HCT116 (cell line): ENCODE data around the gene ST6GALNAC2. TPM values are rescaled to one million over a fixed set of nuclear protein-coding genes. Genes with fewer than 3 reads are reported as not detected.
A peak's percentile ranks its signal among the peaks of the same experiment; 100 is the strongest.

Experiments used
- ATAC-seq: fragments of 200-7000 bp; cut with Tn5 transposase; 2 replicates; pipeline ENCODE4 v1.9.1; 2020; ENCODE audit warnings: mild to moderate bottlenecking, moderate library complexity
- BruUV-seq: library from RNA; stranded (reverse); fragments of 400-500 nt; replicated peaks from 2 replicates; lab custom pipeline; 2021; lab: Mats Ljungman, UMichigan
- CTCF ChIA-PET: fragments of 300-600 bp; sonication (Branson Sonifier 250); formaldehyde crosslinking; loops from one replicate; lab custom pipeline; 2021; ENCODE audit warnings: antibody characterized with exemption; lab: Charles Lee
- POLR2A ChIA-PET: fragments of 300-600, 350-600 bp; sonication (Branson Sonifier 250); formaldehyde crosslinking; loops from one replicate; lab custom pipeline; 2021; ENCODE audit warnings: antibody characterized with exemption; lab: Charles Lee
- RAD21 ChIA-PET, 2 experiments: fragments of 300-600 bp; sonication (Branson Sonifier 250); formaldehyde crosslinking; loops; one replicate each; lab custom pipeline; 2023; ENCODE audit warnings: low total read pairs in 2 of 2; ENCODE audit not compliant: uncharacterized antibody in 2 of 2, unreplicated experiment in 2 of 2, low non-redundant PET in 1 of 2; lab: Charles Lee
- DNase-seq: peaks from one replicate; pipeline ENCODE4 v3.0.0-alpha.2; 2010; ENCODE audit warnings: low read depth, low spot score
- H2AFZ ChIP-seq: fragments of 200-600 bp; shearing (Covaris generic), sonication (generic); 2 replicates; pipeline ENCODE4 v1.6.1; 2017; ENCODE audit warnings: low read depth, mixed run types, mixed read lengths, antibody characterized with exemption, low read length; ENCODE audit not compliant: poor library complexity, severe bottlenecking
- H3K27ac ChIP-seq: 2 replicates; pipeline ENCODE4 v1.5.1; 2012; ENCODE audit warnings: low read depth, low read length
- H3K27me3 ChIP-seq: fragments of 200-600 bp; sonication (generic); 2 replicates; pipeline ENCODE4 v1.6.1; 2016; ENCODE audit warnings: mixed run types, low read length, mixed read lengths; ENCODE audit not compliant: insufficient read depth
- H3K36me3 ChIP-seq, 2 experiments: fragments of 200-500 bp in 1 of 2; fragments of 200-600 bp in 1 of 2; sonication (Bioruptor generic) in 1 of 2; sonication (generic) in 1 of 2; 2 replicates each; pipeline versions ENCODE4 v1.5.1 to v1.6.1; 2014 to 2016; ENCODE audit warnings: low read length in 2 of 2, inconsistent platforms in 1 of 2, mixed read lengths in 1 of 2, mixed run types in 1 of 2; ENCODE audit not compliant: insufficient read depth in 2 of 2, control insufficient read depth in 1 of 2
- H3K4me1 ChIP-seq, 2 experiments: fragments of 200-600 bp in 1 of 2; sonication (generic) in 1 of 2; 2 replicates each; pipeline versions ENCODE4 v1.5.1 to v1.6.1; 2012 to 2017; ENCODE audit warnings: low read length in 2 of 2, inconsistent platforms in 1 of 2, mild to moderate bottlenecking in 1 of 2, mixed read lengths in 1 of 2, mixed run types in 1 of 2, moderate library complexity in 1 of 2; ENCODE audit not compliant: insufficient read depth in 2 of 2, control insufficient read depth in 1 of 2
- H3K4me2 ChIP-seq: fragments of 200-600 bp; sonication (generic); 2 replicates; pipeline ENCODE4 v1.6.1; 2017; ENCODE audit warnings: mixed run types, low read length, mixed read lengths
- H3K4me3 ChIP-seq, 2 experiments: fragments of 200-600 bp in 1 of 2; sonication (generic) in 1 of 2; replicated peaks in 1 of 2; 2 replicates each; pipeline ENCODE4 v1.5.1; 2011 to 2016; ENCODE audit warnings: low read length in 2 of 2, control low read depth in 1 of 2, low read depth in 1 of 2, mild to moderate bottlenecking in 1 of 2, mixed read lengths in 1 of 2, mixed run types in 1 of 2
- H3K79me2 ChIP-seq: fragments of 200-600 bp; sonication (generic); 2 replicates; pipeline ENCODE4 v1.6.1; 2017; ENCODE audit warnings: mild to moderate bottlenecking, mixed run types, low read length, moderate library complexity, mixed read lengths; ENCODE audit not compliant: insufficient read depth
- H3K9ac ChIP-seq: fragments of 200-600 bp; sonication (generic); 2 replicates; pipeline ENCODE4 v1.6.1; 2016; ENCODE audit warnings: low read length, mixed read lengths
- H3K9me2 ChIP-seq: fragments of 200-600 bp; sonication (generic), shearing (Covaris generic); 2 replicates; pipeline ENCODE4 v1.6.1; 2017; ENCODE audit warnings: mixed run types, mild to moderate bottlenecking, moderate library complexity; ENCODE audit not compliant: insufficient read depth
- H3K9me3 ChIP-seq, 2 experiments: fragments of 200-500 bp in 1 of 2; fragments of 200-600 bp in 1 of 2; sonication (Bioruptor generic) in 1 of 2; sonication (generic) in 1 of 2; 2 replicates each; pipeline ENCODE4 v1.6.1; 2014 to 2017; ENCODE audit warnings: low read length in 2 of 2, mixed read lengths in 2 of 2, inconsistent platforms in 1 of 2, low read depth in 1 of 2, mild to moderate bottlenecking in 1 of 2, mixed run types in 1 of 2, moderate library complexity in 1 of 2; ENCODE audit not compliant: control insufficient read depth in 1 of 2, insufficient read depth in 1 of 2
- H4K20me1 ChIP-seq: fragments of 200-600 bp; sonication (generic), shearing (Covaris generic); 2 replicates; pipeline ENCODE4 v1.6.1; 2017; ENCODE audit warnings: mixed run types, mild to moderate bottlenecking, moderate library complexity; ENCODE audit not compliant: insufficient read depth
- ATF3 ChIP-seq: IDR thresholded peaks from 2 replicates; pipeline ENCODE4 v1.6.1; 2012
- CBX3 ChIP-seq: IDR thresholded peaks from 2 replicates; pipeline ENCODE4 v1.6.1; 2012; ENCODE audit warnings: low read depth
- EZH2 ChIP-seq: fragments of 200-600 bp; sonication (generic); IDR thresholded peaks from 2 replicates; pipeline ENCODE4 v1.6.1; 2017; ENCODE audit warnings: antibody characterized with exemption, mixed run types
- EZH2phosphoT487 ChIP-seq: fragments of 200-600 bp; IDR thresholded peaks from 2 replicates; pipeline ENCODE4 v1.6.1; 2018; ENCODE audit warnings: antibody characterized with exemption, borderline replicate concordance
- JUND ChIP-seq: IDR thresholded peaks from 2 replicates; pipeline ENCODE4 v1.6.1; 2012
- POLR2A ChIP-seq: IDR thresholded peaks from 2 replicates; pipeline ENCODE4 v1.7.0; 2011; ENCODE audit warnings: borderline replicate concordance; ENCODE audit not compliant: insufficient read depth, insufficient read length; ENCODE audit errors: extremely low read depth
- POLR2AphosphoS5 ChIP-seq: IDR thresholded peaks from 2 replicates; pipeline ENCODE4 v1.6.1; 2011; ENCODE audit warnings: mild to moderate bottlenecking, low read depth, low read length, moderate library complexity
- RAD21 ChIP-seq: IDR thresholded peaks from 2 replicates; pipeline ENCODE4 v1.6.1; 2012; ENCODE audit warnings: low read depth, mild to moderate bottlenecking
- SIN3A ChIP-seq: IDR thresholded peaks from 2 replicates; pipeline ENCODE4 v1.6.1; 2012; ENCODE audit warnings: low read depth
- SP1 ChIP-seq: IDR thresholded peaks from 2 replicates; pipeline ENCODE4 v1.6.1; 2012; ENCODE audit warnings: low read depth
- SRF ChIP-seq: IDR thresholded peaks from 2 replicates; pipeline ENCODE4 v1.6.1; 2012; ENCODE audit warnings: low read depth
- TCF7L2 ChIP-seq: IDR thresholded peaks from 2 replicates; pipeline ENCODE4 v1.7.0; 2011; ENCODE audit warnings: borderline replicate concordance, inconsistent platforms; ENCODE audit not compliant: insufficient read depth, insufficient read length; ENCODE audit errors: extremely low read depth
- ZBTB33 ChIP-seq: IDR thresholded peaks from 2 replicates; pipeline ENCODE4 v1.6.1; 2011; ENCODE audit warnings: mild to moderate bottlenecking, low read length, moderate library complexity; ENCODE audit not compliant: insufficient replicate concordance; ENCODE audit errors: extremely low read depth
- ZNF274 ChIP-seq: fragments of 200-500 bp; sonication (Bioruptor generic); IDR thresholded peaks from 2 replicates; pipeline ENCODE4 v1.6.1; 2014; ENCODE audit warnings: mild to moderate bottlenecking, low read depth, low read length, inconsistent platforms
- intact Hi-C: fragments of 100-400 bp; cut with micrococcal nuclease; formaldehyde crosslinking; loops from 2 replicates; pipeline ENCODE4 v1.10.0; 2022
- total RNA-seq: library from RNA; stranded (reverse); gene quantifications from one replicate; pipeline ENCODE4 v1.2.1, GENCODE V29; 2021; ENCODE audit not compliant: unreplicated experiment
- TF ChIP-seq, protein P1 (sequence below): IDR thresholded peaks from 2 replicates; pipeline ENCODE4 v1.6.1; 2012; ENCODE audit warnings: low read depth
- TF ChIP-seq, protein P2 (sequence below): IDR thresholded peaks from 2 replicates; pipeline ENCODE4 v1.6.1; 2012

ST6GALNAC2 gene
- total RNA-seq, 1 experiment from 2014 or later = 14.7 TPM

GRCh38 chr17:76530095-76530723 lies 55.5 kb downstream of the ST6GALNAC2 start:
- no peak overlapping the region for H3K9ac ChIP-seq
- H2AFZ ChIP-seq = peak overlapping the region; percentile 77
- RAD21 ChIA-PET = no interaction called here
- no peaks in the 10 kb centered on the region for H3K36me3 ChIP-seq
- DNase-seq = no peak
- H3K4me2 ChIP-seq = peak overlapping the region; percentile 21; the same call in 1 of the 2 replicates
- no TSS peak for BruUV-seq
- ATAC-seq = 0 out of 2 replicates have a peak, but pooled peaks have one; percentile 11
- no peaks in the 10 kb centered on the region for H3K79me2 ChIP-seq
- no peaks in the 10 kb centered on the region for H3K9me2 ChIP-seq
- H4K20me1 ChIP-seq = no peaks in the 10 kb centered on the region
- no peaks in the 10 kb centered on the region for H3K9me3 ChIP-seq
- H3K27me3 ChIP-seq = no peaks in the 10 kb centered on the region
- peaks cover 10 to 22% of the 10 kb centered on the region in 2 experiments; a peak in 3 of 4 replicates for H3K4me1 ChIP-seq
- intact Hi-C loops = no loop called here
- POLR2A ChIA-PET = no interaction called here
- peak overlapping the region; percentile 12; the same call in 1 of the 2 replicates for H3K27ac ChIP-seq
- CTCF ChIA-PET = no interaction called here
- no peak overlapping the region for H3K4me3 ChIP-seq
- TF ChIP-seq RAD21 (no peak), ATF3 (no peak), ZBTB33 (no peak), POLR2AphosphoS5 (no peak), ZNF274 (no peak), SP1 (no peak), SIN3A (no peak), TCF7L2 (no peak), EZH2 (no peak), SRF (no peak), JUND (no peak), EZH2phosphoT487 (no peak), CBX3 (no peak), POLR2A (no peak)
- TF ChIP-seq, protein P1, sequence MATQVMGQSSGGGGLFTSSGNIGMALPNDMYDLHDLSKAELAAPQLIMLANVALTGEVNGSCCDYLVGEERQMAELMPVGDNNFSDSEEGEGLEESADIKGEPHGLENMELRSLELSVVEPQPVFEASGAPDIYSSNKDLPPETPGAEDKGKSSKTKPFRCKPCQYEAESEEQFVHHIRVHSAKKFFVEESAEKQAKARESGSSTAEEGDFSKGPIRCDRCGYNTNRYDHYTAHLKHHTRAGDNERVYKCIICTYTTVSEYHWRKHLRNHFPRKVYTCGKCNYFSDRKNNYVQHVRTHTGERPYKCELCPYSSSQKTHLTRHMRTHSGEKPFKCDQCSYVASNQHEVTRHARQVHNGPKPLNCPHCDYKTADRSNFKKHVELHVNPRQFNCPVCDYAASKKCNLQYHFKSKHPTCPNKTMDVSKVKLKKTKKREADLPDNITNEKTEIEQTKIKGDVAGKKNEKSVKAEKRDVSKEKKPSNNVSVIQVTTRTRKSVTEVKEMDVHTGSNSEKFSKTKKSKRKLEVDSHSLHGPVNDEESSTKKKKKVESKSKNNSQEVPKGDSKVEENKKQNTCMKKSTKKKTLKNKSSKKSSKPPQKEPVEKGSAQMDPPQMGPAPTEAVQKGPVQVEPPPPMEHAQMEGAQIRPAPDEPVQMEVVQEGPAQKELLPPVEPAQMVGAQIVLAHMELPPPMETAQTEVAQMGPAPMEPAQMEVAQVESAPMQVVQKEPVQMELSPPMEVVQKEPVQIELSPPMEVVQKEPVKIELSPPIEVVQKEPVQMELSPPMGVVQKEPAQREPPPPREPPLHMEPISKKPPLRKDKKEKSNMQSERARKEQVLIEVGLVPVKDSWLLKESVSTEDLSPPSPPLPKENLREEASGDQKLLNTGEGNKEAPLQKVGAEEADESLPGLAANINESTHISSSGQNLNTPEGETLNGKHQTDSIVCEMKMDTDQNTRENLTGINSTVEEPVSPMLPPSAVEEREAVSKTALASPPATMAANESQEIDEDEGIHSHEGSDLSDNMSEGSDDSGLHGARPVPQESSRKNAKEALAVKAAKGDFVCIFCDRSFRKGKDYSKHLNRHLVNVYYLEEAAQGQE = no peak
- TF ChIP-seq, protein P2, sequence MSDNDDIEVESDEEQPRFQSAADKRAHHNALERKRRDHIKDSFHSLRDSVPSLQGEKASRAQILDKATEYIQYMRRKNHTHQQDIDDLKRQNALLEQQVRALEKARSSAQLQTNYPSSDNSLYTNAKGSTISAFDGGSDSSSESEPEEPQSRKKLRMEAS = no peak
